Measurements from ENCODE around the gene PPP1R12A.
A peak's percentile ranks its signal among the peaks of the same experiment; 100 is the strongest.
"Not testable (repeated sequence)": the region's sequence is repeated elsewhere in the genome, so short reads cannot be mapped to it uniquely, and the experiment has no call there.

Gene PPP1R12A

GRCh38 chr12:79935021-79935623 lies at the start of gene PPP1R12A:
Gene PPP1R12A, minus strand, starts transcription at chr12:79935097. Its CDS starts 166 bp downstream, at chr12:79934931.
- DNase-seq = peak; percentile 96

GRCh38 chr12:79983986-79984620 lies 49.2 kb upstream of the PPP1R12A start:
- no peak for DNase-seq

GRCh38 chr12:79983492-79983891 lies 48.6 kb upstream of the PPP1R12A start:
- peak; percentile 72 for DNase-seq

GRCh38 chr12:79982086-79983062 lies 47.5 kb upstream of the PPP1R12A start:
- DNase-seq = peak; percentile 6

GRCh38 chr12:79978692-79979091 lies 43.8 kb upstream of the PPP1R12A start:
- no peak for DNase-seq

GRCh38 chr12:79977856-79978460 lies 43.1 kb upstream of the PPP1R12A start:
- DNase-seq = peak; percentile 45

- no peak for DNase-seq
Measured at GRCh38 chr12:79975143-79975542, 40.2 kb upstream of the PPP1R12A start.

- DNase-seq = no peak
Measured at GRCh38 chr12:79973801-79974200, 38.9 kb upstream of the PPP1R12A start.

- no peak for DNase-seq
Measured at GRCh38 chr12:79964100-79964627, 29.3 kb upstream of the PPP1R12A start.

- DNase-seq = no peak
Measured at GRCh38 chr12:79961411-79961810, 26.5 kb upstream of the PPP1R12A start.

- no peak for DNase-seq
Measured at GRCh38 chr12:79959484-79959883, 24.6 kb upstream of the PPP1R12A start.

GRCh38 chr12:79956896-79957295 lies 22.0 kb upstream of the PPP1R12A start:
- DNase-seq = no peak

GRCh38 chr12:79955561-79955960 lies 20.7 kb upstream of the PPP1R12A start:
- DNase-seq = no peak

GRCh38 chr12:79954037-79954610 lies 19.2 kb upstream of the PPP1R12A start:
- DNase-seq = no peak

- DNase-seq = no peak
Measured at GRCh38 chr12:79949098-79949497, 14.2 kb upstream of the PPP1R12A start.

GRCh38 chr12:79945433-79945832 lies 10.5 kb upstream of the PPP1R12A start:
- no peak for DNase-seq

GRCh38 chr12:79944565-79944964 lies 9.7 kb upstream of the PPP1R12A start:
- no peak for DNase-seq

- not testable (repeated sequence) for DNase-seq
Measured at GRCh38 chr12:79942846-79943245, 7.9 kb upstream of the PPP1R12A start.

- no peak for DNase-seq
Measured at GRCh38 chr12:79939728-79940310, 4.9 kb upstream of the PPP1R12A start.

GRCh38 chr12:79938843-79939242 lies 3.9 kb upstream of the PPP1R12A start:
- DNase-seq = no peak

- no peak for DNase-seq
Measured at GRCh38 chr12:79936670-79937069, 1.8 kb upstream of the PPP1R12A start.

Measured in HCEC 1CT (cell line).